Fibroblast of peridontal ligament (primary cell): ENCODE measurements around the gene AKT1.
"Not testable (repeated sequence)": the region's sequence is repeated elsewhere in the genome, so short reads cannot be mapped to it uniquely, and the experiment has no call there.

Experiments used
- DNase-seq: peaks from one replicate; pipeline ENCODE4 v3.0.0-alpha.2; 2010; ENCODE audit errors: extremely low read depth

Gene AKT1

GRCh38 chr14:104739026-104739425 lies 56.5 kb downstream of the AKT1 start:
- DNase-seq: no peak

- DNase-seq: no peak
Measured at GRCh38 chr14:104738375-104739019, 57.1 kb downstream of the AKT1 start.

DNA sequence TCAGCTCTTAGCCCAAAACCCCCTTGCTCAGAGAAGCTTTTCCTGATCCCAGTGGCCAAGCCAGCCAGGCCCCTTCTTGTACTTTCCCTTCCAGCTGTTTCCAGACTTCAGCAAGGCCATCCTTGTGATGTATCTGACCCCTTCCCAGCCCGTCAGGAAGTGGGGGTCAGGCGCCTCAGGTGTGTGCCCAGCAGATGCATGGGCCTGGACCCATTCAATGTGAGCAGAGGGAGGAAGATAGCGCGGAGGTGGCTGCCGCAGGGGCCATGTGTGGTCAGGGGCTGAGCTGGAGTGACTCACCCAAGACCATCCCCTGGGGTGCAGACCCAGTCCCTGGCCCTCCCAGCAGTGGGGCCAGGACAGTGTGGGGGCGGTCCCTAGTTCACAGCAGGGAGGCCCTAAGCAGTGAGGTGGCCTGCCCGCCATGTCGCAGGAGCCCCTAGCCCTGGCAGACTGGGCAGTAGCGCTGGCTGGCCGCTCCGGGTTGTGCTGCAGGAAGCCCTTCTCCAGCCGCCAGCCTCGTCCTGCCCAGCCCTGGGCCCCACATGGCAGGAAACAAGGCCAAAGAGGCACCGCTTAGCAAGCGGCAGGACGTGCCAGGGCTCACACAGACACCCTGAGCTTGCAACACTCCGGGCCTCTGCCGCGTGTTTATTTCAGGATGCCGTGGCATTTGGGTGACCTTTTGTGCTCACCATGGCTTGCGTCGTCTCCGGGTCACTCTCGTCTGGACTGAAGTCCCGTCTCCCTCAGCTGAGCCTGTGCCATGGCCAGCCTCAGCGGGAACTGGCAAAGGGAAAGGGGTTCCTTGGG lies 59.5 kb downstream of the AKT1 start:
- peak; percentile 62 for DNase-seq

- DNase-seq: no peak
Measured at GRCh38 chr14:104734991-104735779, 60.4 kb downstream of the AKT1 start.

GRCh38 chr14:104734601-104734990 lies 61.0 kb downstream of the AKT1 start:
- no peak for DNase-seq

DNA sequence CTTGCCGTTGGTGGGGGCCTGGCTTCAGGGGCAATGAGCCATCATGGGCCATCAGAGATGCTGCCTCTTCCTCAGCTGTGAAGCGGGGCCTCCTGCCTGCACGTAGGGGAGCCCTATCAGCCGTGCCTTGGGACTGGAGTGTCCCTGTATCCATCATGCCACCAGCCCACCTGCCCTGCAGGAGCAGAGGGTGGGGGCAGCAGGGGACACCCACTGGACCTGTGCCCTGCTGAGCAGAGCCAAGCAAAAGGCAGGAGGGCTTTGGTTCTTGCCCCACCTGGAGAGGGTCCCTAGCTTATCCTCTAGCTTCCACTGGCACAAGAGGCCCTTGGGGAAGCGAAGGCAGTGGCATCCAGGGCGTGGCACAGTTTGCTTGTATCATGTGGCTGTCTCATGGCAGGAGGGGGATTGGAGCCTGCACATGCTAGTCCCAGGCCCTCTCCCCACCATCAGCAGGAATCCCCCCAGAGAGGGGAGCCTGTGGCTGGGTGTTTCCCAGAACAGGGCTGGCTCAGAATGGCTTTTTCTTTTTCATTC lies 61.4 kb downstream of the AKT1 start:
- DNase-seq: no peak

GRCh38 chr14:104732931-104733681 lies 62.4 kb downstream of the AKT1 start:
- DNase-seq: no peak

DNA sequence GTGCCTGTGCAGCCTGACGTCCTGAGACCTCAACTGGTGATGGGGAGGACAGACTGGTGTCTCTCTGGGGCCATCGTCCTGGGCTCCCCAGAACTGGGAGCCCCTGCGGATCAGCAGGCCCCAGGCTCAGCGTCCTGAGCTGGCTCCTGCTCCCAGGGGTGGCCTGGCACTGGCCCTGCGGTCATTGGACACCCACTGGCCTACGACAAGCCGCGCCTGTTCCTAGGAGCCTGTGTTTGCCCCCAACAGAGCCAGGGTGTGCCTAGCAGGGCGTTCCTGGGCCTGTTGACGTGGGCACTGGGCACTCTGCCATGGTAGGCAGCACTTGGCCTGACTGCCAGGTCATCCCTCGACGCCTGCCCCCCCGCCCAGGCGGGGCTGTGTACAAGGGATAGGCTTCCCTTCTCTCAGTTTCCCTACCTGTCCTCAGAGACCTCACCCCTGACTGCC lies 63.2 kb downstream of the AKT1 start:
- DNase-seq: no peak

DNA sequence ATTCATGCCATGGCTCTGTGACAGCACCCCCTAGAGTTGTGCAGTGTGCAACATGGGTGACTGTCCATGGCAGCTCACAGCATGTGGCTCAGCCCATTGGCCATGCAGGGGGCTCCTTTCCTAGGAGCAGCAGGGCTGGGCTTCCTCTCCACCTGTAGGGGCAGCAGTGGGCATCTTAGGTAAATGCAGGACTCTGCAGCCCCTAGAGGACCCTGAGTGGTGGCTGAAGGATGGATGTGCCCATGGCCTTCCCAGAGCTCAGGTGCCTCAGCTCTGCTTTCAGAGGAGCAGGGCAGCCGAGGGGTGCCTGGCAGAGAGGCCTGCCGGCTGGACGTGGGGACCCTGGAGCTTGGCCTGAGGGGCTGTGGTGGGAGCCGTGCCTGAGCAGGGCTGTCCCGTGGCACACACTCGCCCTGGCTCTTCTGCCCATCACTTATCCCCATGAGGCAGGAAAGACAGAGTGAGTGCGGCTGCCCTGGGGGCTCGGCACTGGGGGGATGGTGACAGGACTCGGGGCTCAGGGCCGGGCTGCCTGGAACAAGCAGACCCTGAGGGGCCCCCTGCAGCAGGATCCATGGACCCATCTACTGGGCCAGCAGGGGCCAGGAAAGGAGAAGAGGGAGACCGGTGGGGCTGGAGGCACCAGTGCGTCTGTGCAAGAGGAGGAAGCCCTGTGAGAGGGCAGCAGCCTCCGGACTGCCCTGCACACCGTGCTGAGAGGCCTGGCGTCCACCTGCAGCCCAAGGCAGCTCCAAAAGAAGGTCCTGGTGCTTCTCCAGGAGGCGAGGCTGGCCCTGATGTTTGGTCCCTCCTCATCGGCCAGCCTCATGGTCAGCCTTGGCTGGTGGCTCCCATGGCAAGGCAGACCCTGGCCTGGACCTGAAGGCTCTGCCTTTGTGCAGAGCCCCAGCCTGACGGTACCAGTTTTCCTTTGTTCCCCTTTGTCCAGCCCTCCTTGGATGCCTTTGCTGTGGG lies 63.9 kb downstream of the AKT1 start:
- DNase-seq: no peak

- DNase-seq: no peak
Measured at GRCh38 chr14:104730487-104730886, 65.1 kb downstream of the AKT1 start.

DNA sequence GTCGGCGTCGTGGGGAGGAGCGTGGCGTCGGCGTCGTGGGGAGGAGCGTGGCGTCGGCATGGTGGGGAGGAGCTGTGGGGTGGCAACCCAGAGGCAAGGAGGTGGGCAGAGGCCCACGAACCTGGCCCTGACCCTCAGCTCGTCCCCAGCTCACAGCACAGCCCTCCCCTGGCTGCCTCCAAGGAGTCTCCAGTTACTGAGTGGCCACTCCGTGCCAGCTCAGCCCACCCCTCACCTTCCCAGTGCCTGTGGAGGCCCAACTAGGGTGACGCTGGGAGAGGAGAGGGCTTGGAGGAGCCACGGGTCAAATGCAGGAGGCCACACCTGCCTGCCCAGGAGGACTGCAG lies 65.7 kb downstream of the AKT1 start:
- DNase-seq: no peak

DNA sequence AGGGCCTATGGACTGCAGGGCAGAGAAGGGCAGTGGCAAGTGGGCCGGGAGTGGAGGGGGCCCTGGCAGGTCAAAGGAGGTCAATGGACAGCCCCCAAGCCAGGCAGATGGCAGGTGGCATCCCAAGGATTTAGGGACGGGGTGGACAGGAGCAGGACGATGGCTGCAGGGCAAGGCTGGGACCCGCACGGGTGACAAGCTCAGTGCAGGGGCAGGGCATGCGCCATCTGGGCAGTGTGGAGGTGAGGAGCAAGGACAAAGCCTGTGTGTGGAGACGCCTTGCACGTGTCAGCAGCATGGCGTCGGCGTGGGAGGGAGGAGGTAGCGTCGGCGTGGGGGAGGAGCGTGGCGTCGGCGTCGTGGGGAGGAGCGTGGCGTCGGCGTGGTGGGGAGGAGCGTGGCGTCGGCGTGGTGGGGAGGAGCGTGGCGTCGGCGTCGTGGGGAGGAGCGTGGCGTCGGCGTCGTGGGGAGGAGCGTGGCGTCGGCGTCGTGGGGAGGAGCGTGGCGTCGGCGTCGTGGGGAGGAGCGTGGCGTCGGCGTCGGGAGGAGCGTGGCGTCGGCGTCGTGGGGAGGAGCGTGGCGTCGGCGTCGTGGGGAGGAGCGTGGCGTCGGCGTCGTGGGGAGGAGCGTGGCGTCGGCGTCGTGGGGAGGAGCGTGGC lies 66.2 kb downstream of the AKT1 start:
- DNase-seq: not testable (repeated sequence)

- DNase-seq: no peak
Measured at GRCh38 chr14:104728631-104729030, 66.9 kb downstream of the AKT1 start.

- no peak for DNase-seq
Measured at GRCh38 chr14:104726600-104727451, 68.7 kb downstream of the AKT1 start.

GRCh38 chr14:104725772-104726548 lies 69.6 kb downstream of the AKT1 start:
- no peak for DNase-seq

DNA sequence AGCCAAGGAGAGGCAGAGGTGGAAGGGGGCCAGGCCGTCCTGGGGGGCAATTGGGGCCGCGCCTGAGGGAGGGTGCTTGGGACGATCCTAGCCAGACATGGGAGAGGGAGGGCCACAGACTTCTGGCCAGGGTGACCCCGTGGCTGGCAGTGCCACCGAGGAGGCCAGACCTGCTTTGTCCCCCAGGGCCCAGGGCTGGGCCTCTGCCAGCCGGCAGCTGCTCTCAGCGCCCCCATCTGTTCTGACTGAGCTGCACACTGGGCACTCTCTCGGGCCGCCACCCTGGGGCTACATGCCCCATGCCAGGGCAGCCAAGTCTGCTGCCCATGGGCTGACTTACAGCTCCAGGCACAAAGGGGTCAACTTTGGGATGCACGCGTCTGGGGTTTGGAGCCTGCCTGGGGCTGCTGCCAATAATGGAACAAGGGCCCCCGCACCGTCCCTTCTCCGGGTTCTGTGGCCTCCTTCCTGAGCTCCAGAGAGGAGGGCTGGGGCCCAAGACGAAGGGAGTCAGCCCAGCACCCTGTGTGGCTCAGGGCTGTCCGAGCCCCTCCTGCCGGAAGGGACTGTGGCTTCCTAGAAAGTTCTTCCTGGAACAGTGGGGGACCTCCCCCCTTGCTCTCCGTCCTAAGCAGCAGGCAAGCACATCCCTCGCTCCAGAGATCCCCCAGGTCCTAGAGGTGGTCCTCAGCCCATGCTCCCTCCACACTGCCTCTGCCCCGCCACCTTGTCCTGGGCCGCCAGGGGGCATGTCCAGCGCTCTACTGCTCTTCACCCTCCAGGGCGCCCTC lies 70.4 kb downstream of the AKT1 start:
- DNase-seq: peak; percentile 34

- DNase-seq: no peak
Measured at GRCh38 chr14:104724407-104724980, 71.1 kb downstream of the AKT1 start.
